Fibroblast of lung (primary cell): ENCODE results near the gene USP20.

Source experiments
- EZH2 ChIP-seq: IDR thresholded peaks from 2 replicates; pipeline ENCODE4 v1.5.1; 2012; ENCODE audit warnings: low read length, control low read depth, mild to moderate bottlenecking; ENCODE audit errors: missing control alignments
- TF ChIP-seq, protein P1 (sequence below), 2 donors: IDR thresholded peaks in 1 of 2; conservative IDR thresholded peaks in 1 of 2; 1 replicate in 1 of 2; 2 replicates in 1 of 2; pipeline ENCODE4 v1.5.1; 2011 to 2012; ENCODE audit warnings: low read length in 2 of 2, control low read depth in 1 of 2, inconsistent platforms in 1 of 2, low read depth in 1 of 2, mild to moderate bottlenecking in 1 of 2

GRCh38 chr9:129919277-129919676, 84.0 kb downstream of the USP20 start:
- TF ChIP-seq EZH2: no peak
- TF ChIP-seq, protein P1, sequence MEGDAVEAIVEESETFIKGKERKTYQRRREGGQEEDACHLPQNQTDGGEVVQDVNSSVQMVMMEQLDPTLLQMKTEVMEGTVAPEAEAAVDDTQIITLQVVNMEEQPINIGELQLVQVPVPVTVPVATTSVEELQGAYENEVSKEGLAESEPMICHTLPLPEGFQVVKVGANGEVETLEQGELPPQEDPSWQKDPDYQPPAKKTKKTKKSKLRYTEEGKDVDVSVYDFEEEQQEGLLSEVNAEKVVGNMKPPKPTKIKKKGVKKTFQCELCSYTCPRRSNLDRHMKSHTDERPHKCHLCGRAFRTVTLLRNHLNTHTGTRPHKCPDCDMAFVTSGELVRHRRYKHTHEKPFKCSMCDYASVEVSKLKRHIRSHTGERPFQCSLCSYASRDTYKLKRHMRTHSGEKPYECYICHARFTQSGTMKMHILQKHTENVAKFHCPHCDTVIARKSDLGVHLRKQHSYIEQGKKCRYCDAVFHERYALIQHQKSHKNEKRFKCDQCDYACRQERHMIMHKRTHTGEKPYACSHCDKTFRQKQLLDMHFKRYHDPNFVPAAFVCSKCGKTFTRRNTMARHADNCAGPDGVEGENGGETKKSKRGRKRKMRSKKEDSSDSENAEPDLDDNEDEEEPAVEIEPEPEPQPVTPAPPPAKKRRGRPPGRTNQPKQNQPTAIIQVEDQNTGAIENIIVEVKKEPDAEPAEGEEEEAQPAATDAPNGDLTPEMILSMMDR (conservative IDR thresholded peaks at IDR 0.05 in 1 of 2, IDR thresholded peaks at IDR 0.05 in 1 of 2; ENCODE audit: low read depth in 1 of 2, low read length in 2 of 2): no peak
